ENCODE data around the gene TMEM201. TPM values are rescaled to one million over a fixed set of nuclear protein-coding genes. Genes with fewer than 3 reads are reported as not detected.

TMEM201 gene
- total and polyA plus RNA-seq, 2 donors (not counting 3 experiments of a cell fraction or from before 2014, with no cell fraction given) = 8.3 to 24.8 TPM

GRCh38 chr1:9633493-9633892, 44.8 kb downstream of the TMEM201 start:
- POLR2A ChIA-PET = no interaction called here
- BruUV-seq (replicated peaks) = no TSS peak
- no peak for FAIRE-seq
- Histone ChIP-seq H4K20me1 (replicated peaks; ENCODE audit: control insufficient read depth, extremely low read depth, insufficient read depth, low read length) (no peaks in the 10 kb centered on the region), H2AFZ (ENCODE audit: low read depth, low read length) (no peak overlapping the region), H3K36me3 (ENCODE audit: control insufficient read depth in 2 of 2, extremely low read depth in 1 of 2, insufficient read depth in 2 of 2, low read length in 2 of 2) (no peaks in the 10 kb centered on the region), H3K9me1 (replicated peaks; ENCODE audit: control insufficient read depth, extremely low read depth, insufficient read depth, low read length) (no peaks in the 10 kb centered on the region), H3K4me3 (replicated peaks in 1 of 3; ENCODE audit: insufficient read depth in 1 of 3, low read depth in 1 of 3, low read length in 3 of 3) (no peak overlapping the region), H3K4me1 (ENCODE audit: control insufficient read depth, extremely low read depth, insufficient read depth, low read length) (no peaks in the 10 kb centered on the region), H3K4me2 (ENCODE audit: insufficient read depth, low read length) (no peak overlapping the region), H3K9me3 (replicated peaks; ENCODE audit: control insufficient read depth, insufficient read depth, low read length) (no peaks in the 10 kb centered on the region), H3K27ac (ENCODE audit: insufficient read depth, low read depth, low read length) (no peak overlapping the region), H3K9ac (replicated peaks; ENCODE audit: extremely low read depth, insufficient read depth, low read length) (no peak overlapping the region), H3K27me3 (ENCODE audit: control insufficient read depth in 2 of 2, insufficient read depth in 2 of 2, low read length in 2 of 2) (peaks cover 0 to 2% of the 10 kb centered on the region in 2 experiments), H3K79me2 (ENCODE audit: control insufficient read depth, insufficient read depth, low read length) (no peaks in the 10 kb centered on the region)
- CTCF ChIA-PET = no interaction called here
- dilution Hi-C loops (cut with MboI; ENCODE audit: extremely low pct_ligation_motif_present, low sequenced_read_pairs) (no loop called here), intact Hi-C loops (cut with micrococcal nuclease) (no loop called here)
- no peak for TF ChIP-seq POLR2A (IDR thresholded peaks at IDR 0.05; ENCODE audit: low read depth, low read length)
- no peak for TF ChIP-seq GATA2 (IDR thresholded peaks at IDR 0.05; ENCODE audit: insufficient read depth, insufficient read length, low read depth, low read length)
- no peak for TF ChIP-seq POLR2AphosphoS5 (IDR thresholded peaks at IDR 0.05; ENCODE audit: insufficient read depth, low read depth, low read length)
- TF ChIP-seq EZH2 (IDR thresholded peaks at IDR 0.05; ENCODE audit: borderline replicate concordance, low read depth, low read length, severe bottlenecking) = no peak
- no peak for TF ChIP-seq MYC (IDR thresholded peaks at IDR 0.05; ENCODE audit: low read depth, low read length)
- TF ChIP-seq FOS (IDR thresholded peaks at IDR 0.05; ENCODE audit: borderline replicate concordance, insufficient read depth, low read length) = no peak
- no peak for TF ChIP-seq CTCF (IDR thresholded peaks at IDR 0.05; ENCODE audit: extremely low read depth in 1 of 2, insufficient read depth in 1 of 2, low read depth in 1 of 2, low read length in 2 of 2)
- TF ChIP-seq MAX (IDR thresholded peaks at IDR 0.05; ENCODE audit: insufficient read depth, insufficient read length) = no peak
- no peak for TF ChIP-seq JUN (IDR thresholded peaks at IDR 0.05; ENCODE audit: borderline replicate concordance, insufficient read depth, insufficient read length, low read depth)
- no peak for DNase-seq (ENCODE audit: low read depth, low spot score)
